DND-41 (cell line): ENCODE data around the gene TEN1.

Experiments used
- ATAC-seq: fragments of 200-7000 bp; cut with Tn5 transposase; 3 replicates; pipeline ENCODE4 v1.9.1; 2021; ENCODE audit warnings: low read depth; ENCODE audit not compliant: insufficient read depth
- DNase-seq: peaks from one replicate; pipeline ENCODE4 v3.0.0-alpha.2; 2020
- H2AFZ ChIP-seq: 2 replicates; pipeline ENCODE4 v1.6.0; 2012; ENCODE audit warnings: low read depth, low read length
- H3K27ac ChIP-seq: 2 replicates; pipeline ENCODE4 v1.5.1; 2012; ENCODE audit warnings: low read length, inconsistent platforms
- H3K27me3 ChIP-seq: fragments of 200-600 bp; sonication (generic); 2 replicates; pipeline ENCODE4 v1.6.0; 2012; ENCODE audit warnings: low read length, mild to moderate bottlenecking, inconsistent platforms; ENCODE audit not compliant: insufficient read depth, poor library complexity
- H3K36me3 ChIP-seq: 2 replicates; pipeline ENCODE4 v1.5.1; 2012; ENCODE audit warnings: low read length, inconsistent platforms; ENCODE audit not compliant: insufficient read depth
- H3K4me1 ChIP-seq: 2 replicates; pipeline ENCODE4 v1.5.1; 2012; ENCODE audit warnings: mild to moderate bottlenecking, low read length; ENCODE audit not compliant: insufficient read depth
- H3K4me2 ChIP-seq: 2 replicates; pipeline ENCODE4 v1.6.0; 2012; ENCODE audit warnings: mild to moderate bottlenecking, moderate library complexity, low read length, inconsistent platforms; ENCODE audit not compliant: insufficient read depth
- H3K4me3 ChIP-seq, 2 experiments: fragments of 200-600 bp in 1 of 2; shearing (Covaris generic) in 1 of 2; 2 replicates each; pipeline ENCODE4 v1.5.1; 2012 to 2016; ENCODE audit warnings: inconsistent platforms in 2 of 2, low read length in 2 of 2, mild to moderate bottlenecking in 2 of 2, low read depth in 1 of 2, moderate library complexity in 1 of 2
- H3K79me2 ChIP-seq: 2 replicates; pipeline ENCODE4 v1.6.0; 2012; ENCODE audit warnings: low read length, inconsistent platforms; ENCODE audit not compliant: insufficient read depth
- H3K9ac ChIP-seq: 2 replicates; pipeline ENCODE4 v1.6.0; 2012; ENCODE audit warnings: low read depth, mild to moderate bottlenecking, inconsistent platforms, low read length, moderate library complexity
- H3K9me3 ChIP-seq: 2 replicates; pipeline ENCODE4 v1.5.1; 2012; ENCODE audit warnings: low read length, moderate library complexity, mild to moderate bottlenecking, inconsistent platforms; ENCODE audit not compliant: insufficient read depth, severe bottlenecking
- H4K20me1 ChIP-seq: 2 replicates; pipeline ENCODE4 v1.6.0; 2012; ENCODE audit warnings: low read length; ENCODE audit not compliant: insufficient read depth
- EZH2 ChIP-seq: IDR thresholded peaks from 3 replicates; pipeline ENCODE4 v1.6.1; 2012; ENCODE audit warnings: borderline replicate concordance, low read depth, mild to moderate bottlenecking, moderate library complexity, low read length, inconsistent platforms; ENCODE audit not compliant: severe bottlenecking
- TF ChIP-seq, protein P1 (sequence below): IDR thresholded peaks from 2 replicates; pipeline ENCODE4 v1.5.1; 2012; ENCODE audit warnings: borderline replicate concordance, low read length, moderate library complexity, mild to moderate bottlenecking; ENCODE audit not compliant: poor library complexity, severe bottlenecking; ENCODE audit errors: extremely low read depth

The TEN1 gene

GRCh38 chr17:75996665-75997590 is 17.9 kb downstream of the TEN1 start:
- no peaks in the 10 kb centered on the region for H3K27me3 ChIP-seq
- no peaks in the 10 kb centered on the region for H3K79me2 ChIP-seq
- H3K4me3 ChIP-seq: no peak overlapping the region
- H3K4me2 ChIP-seq: no peak overlapping the region
- H3K9ac ChIP-seq: no peak overlapping the region
- H3K9me3 ChIP-seq: no peaks in the 10 kb centered on the region
- H4K20me1 ChIP-seq: no peaks in the 10 kb centered on the region
- no peak overlapping the region for H3K27ac ChIP-seq
- H3K36me3 ChIP-seq: peaks cover 9% of the 10 kb centered on the region; the same call in 1 of the 2 replicates
- H2AFZ ChIP-seq: no peak overlapping the region
- TF ChIP-seq, protein P1, sequence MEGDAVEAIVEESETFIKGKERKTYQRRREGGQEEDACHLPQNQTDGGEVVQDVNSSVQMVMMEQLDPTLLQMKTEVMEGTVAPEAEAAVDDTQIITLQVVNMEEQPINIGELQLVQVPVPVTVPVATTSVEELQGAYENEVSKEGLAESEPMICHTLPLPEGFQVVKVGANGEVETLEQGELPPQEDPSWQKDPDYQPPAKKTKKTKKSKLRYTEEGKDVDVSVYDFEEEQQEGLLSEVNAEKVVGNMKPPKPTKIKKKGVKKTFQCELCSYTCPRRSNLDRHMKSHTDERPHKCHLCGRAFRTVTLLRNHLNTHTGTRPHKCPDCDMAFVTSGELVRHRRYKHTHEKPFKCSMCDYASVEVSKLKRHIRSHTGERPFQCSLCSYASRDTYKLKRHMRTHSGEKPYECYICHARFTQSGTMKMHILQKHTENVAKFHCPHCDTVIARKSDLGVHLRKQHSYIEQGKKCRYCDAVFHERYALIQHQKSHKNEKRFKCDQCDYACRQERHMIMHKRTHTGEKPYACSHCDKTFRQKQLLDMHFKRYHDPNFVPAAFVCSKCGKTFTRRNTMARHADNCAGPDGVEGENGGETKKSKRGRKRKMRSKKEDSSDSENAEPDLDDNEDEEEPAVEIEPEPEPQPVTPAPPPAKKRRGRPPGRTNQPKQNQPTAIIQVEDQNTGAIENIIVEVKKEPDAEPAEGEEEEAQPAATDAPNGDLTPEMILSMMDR: no peak
- no peak for TF ChIP-seq EZH2
- H3K4me1 ChIP-seq: no peaks in the 10 kb centered on the region
- 0 out of 3 replicates have a peak, but pooled peaks have one; percentile 34 for ATAC-seq
- peak; percentile 39 for DNase-seq

- Histone ChIP-seq H3K79me2 (no peaks in the 10 kb centered on the region), H3K36me3 (peaks cover 12% of the 10 kb centered on the region; the same call in 1 of the 2 replicates), H3K9ac (no peak overlapping the region), H3K4me1 (no peaks in the 10 kb centered on the region), H2AFZ (no peak overlapping the region), H3K27me3 (no peaks in the 10 kb centered on the region), H3K27ac (no peak overlapping the region), H4K20me1 (no peaks in the 10 kb centered on the region), H3K4me2 (no peak overlapping the region), H3K4me3 (no peak overlapping the region), H3K9me3 (no peaks in the 10 kb centered on the region)
- no peak for DNase-seq
- no peak for ATAC-seq
- TF ChIP-seq, protein P1: no peak
- no peak for TF ChIP-seq EZH2
Observed at GRCh38 chr17:75998327-75998795, 19.3 kb downstream of the TEN1 start.

GRCh38 chr17:76000016-76000754 is 21.1 kb downstream of the TEN1 start:
- Histone ChIP-seq H4K20me1 (no peaks in the 10 kb centered on the region), H2AFZ (no peak overlapping the region), H3K9ac (no peak overlapping the region; the same call in none of the 2 replicates), H3K9me3 (no peaks in the 10 kb centered on the region), H3K4me1 (no peaks in the 10 kb centered on the region), H3K4me3 (no peak overlapping the region), H3K27ac (peak overlapping the region; percentile 48; the same call in 1 of the 2 replicates), H3K4me2 (no peak overlapping the region), H3K79me2 (no peaks in the 10 kb centered on the region), H3K36me3 (peaks cover 4% of the 10 kb centered on the region; the same call in 1 of the 2 replicates), H3K27me3 (no peaks in the 10 kb centered on the region)
- TF ChIP-seq, protein P1: peak; percentile 86
- TF ChIP-seq EZH2: no peak
- peak; percentile 90 for ATAC-seq
- DNase-seq: peak; percentile 76
